Neural progenitor cell (in vitro differentiated cells): ENCODE results near the gene NT5C2.
"Not testable (repeated sequence)": the region's sequence is repeated elsewhere in the genome, so short reads cannot be mapped to it uniquely, and the experiment has no call there.

Experiments
- CTCF ChIP-seq: fragments of 200-600 bp; sonication (generic); IDR thresholded peaks from 2 replicates; pipeline ENCODE4 v1.5.1; 2017; ENCODE audit warnings: antibody characterized with exemption, mild to moderate bottlenecking
- EZH2 ChIP-seq: fragments of 200-600 bp; sonication (generic); IDR thresholded peaks from 2 replicates; pipeline ENCODE4 v1.6.1; 2017; ENCODE audit warnings: antibody characterized with exemption, mild to moderate bottlenecking, moderate library complexity
- EZH2phosphoT487 ChIP-seq: fragments of 200-600 bp; sonication (generic); IDR thresholded peaks from 2 replicates; pipeline ENCODE4 v1.6.1; 2017; ENCODE audit warnings: antibody characterized with exemption

- not testable (repeated sequence) for TF ChIP-seq EZH2phosphoT487, CTCF, EZH2
Observed at GRCh38 chr10:103167554-103167953, 25.5 kb downstream of the NT5C2 start.
